Panc1 (cell line): ENCODE measurements around the gene SIRPA. TPM values are rescaled to one million over a fixed set of nuclear protein-coding genes. Genes with fewer than 3 reads are reported as not detected.

Source experiments
- ATAC-seq: fragments of 200-7000 bp; cut with Tn5 transposase; 2 replicates; pipeline ENCODE4 v1.9.1; 2020; ENCODE audit warnings: mild to moderate bottlenecking, moderate library complexity
- BruUV-seq: library from RNA; stranded (reverse); fragments of 400-500 nt; replicated peaks from 2 replicates; lab custom pipeline; 2021; lab: Mats Ljungman, UMichigan
- CTCF ChIA-PET: fragments of 300-600 bp; sonication (Branson Sonifier 250); formaldehyde crosslinking; loops from one replicate; lab custom pipeline; 2022; ENCODE audit warnings: antibody characterized with exemption; lab: Charles Lee
- POLR2A ChIA-PET: fragments of 300-600 bp; sonication (Branson Sonifier 250); formaldehyde crosslinking; loops from one replicate; lab custom pipeline; 2022; ENCODE audit warnings: antibody characterized with exemption; lab: Charles Lee
- DNase-seq: peaks from one replicate; pipeline ENCODE4 v3.0.0-alpha.2; 2010; ENCODE audit warnings: low read depth, low spot score
- H3K27ac ChIP-seq: 2 replicates; pipeline ENCODE4 v1.5.1; 2011; ENCODE audit warnings: mild to moderate bottlenecking, low read length, inconsistent platforms
- H3K27me3 ChIP-seq: fragments of 200-500 bp; sonication (Bioruptor generic); 2 replicates; pipeline ENCODE4 v1.6.0; 2014; ENCODE audit warnings: low read length, inconsistent platforms; ENCODE audit not compliant: control insufficient read depth, insufficient read depth
- H3K36me3 ChIP-seq: fragments of 200-500 bp; sonication (Bioruptor generic); 2 replicates; pipeline ENCODE4 v1.5.1; 2014; ENCODE audit warnings: inconsistent platforms, mild to moderate bottlenecking, low read length, moderate library complexity; ENCODE audit not compliant: control insufficient read depth, insufficient read depth
- H3K4me1 ChIP-seq: 2 replicates; pipeline ENCODE4 v1.5.1; 2011; ENCODE audit warnings: inconsistent platforms, mild to moderate bottlenecking, low read length, moderate library complexity; ENCODE audit not compliant: control insufficient read depth, insufficient read depth
- H3K4me3 ChIP-seq, 2 experiments: 2 replicates each; pipeline ENCODE4 v1.5.1; 2011 to 2012; ENCODE audit warnings: low read depth in 2 of 2, low read length in 2 of 2, mild to moderate bottlenecking in 2 of 2, inconsistent platforms in 1 of 2, moderate library complexity in 1 of 2
- H3K9me3 ChIP-seq: fragments of 200-500 bp; sonication (Bioruptor generic); 2 replicates; pipeline ENCODE4 v1.5.1; 2014; ENCODE audit warnings: low read depth, mild to moderate bottlenecking, inconsistent platforms, low read length, moderate library complexity; ENCODE audit not compliant: control insufficient read depth, insufficient read depth
- CTCF ChIP-seq: fragments of 450-650 bp; IDR thresholded peaks from 2 replicates; pipeline ENCODE4 v1.5.1; 2017; ENCODE audit warnings: mild to moderate bottlenecking
- POLR2AphosphoS5 ChIP-seq: IDR thresholded peaks from 2 replicates; pipeline ENCODE4 v1.6.1; 2012; ENCODE audit warnings: mild to moderate bottlenecking, low read depth, low read length, moderate library complexity
- REST ChIP-seq, 2 experiments: IDR thresholded peaks; 2 replicates each; pipeline ENCODE4 v1.6.1; 2011 to 2012; ENCODE audit warnings: low read depth in 2 of 2, control low read depth in 1 of 2, low read length in 1 of 2, mild to moderate bottlenecking in 1 of 2, moderate library complexity in 1 of 2; ENCODE audit not compliant: insufficient read depth in 1 of 2
- SIN3A ChIP-seq: IDR thresholded peaks from 2 replicates; pipeline ENCODE4 v1.6.1; 2012; ENCODE audit warnings: low read depth, mild to moderate bottlenecking, low read length, moderate library complexity, borderline replicate concordance; ENCODE audit not compliant: insufficient read depth
- TCF7L2 ChIP-seq: IDR thresholded peaks from 2 replicates; pipeline ENCODE4 v1.6.1; 2011; ENCODE audit warnings: mild to moderate bottlenecking, low read depth, low read length, inconsistent platforms
- in situ Hi-C: cut with HindIII; loops from 2 replicates; pipeline ENCODE4 v1.10.0; 2016; ENCODE audit warnings: low sequenced_read_pairs, low pct_unique_long_range_greater_than_20kb
- intact Hi-C: fragments of 100-400 bp; cut with micrococcal nuclease; formaldehyde crosslinking; loops from one replicate; pipeline ENCODE4 v1.10.0; 2022; ENCODE audit not compliant: unreplicated experiment
- total RNA-seq: library from RNA; stranded (reverse); gene quantifications from one replicate; pipeline ENCODE4 v1.2.1, GENCODE V29; 2021; ENCODE audit not compliant: unreplicated experiment

Gene SIRPA
- total RNA-seq, 1 experiment from 2014 or later: 2.4 TPM

DNA sequence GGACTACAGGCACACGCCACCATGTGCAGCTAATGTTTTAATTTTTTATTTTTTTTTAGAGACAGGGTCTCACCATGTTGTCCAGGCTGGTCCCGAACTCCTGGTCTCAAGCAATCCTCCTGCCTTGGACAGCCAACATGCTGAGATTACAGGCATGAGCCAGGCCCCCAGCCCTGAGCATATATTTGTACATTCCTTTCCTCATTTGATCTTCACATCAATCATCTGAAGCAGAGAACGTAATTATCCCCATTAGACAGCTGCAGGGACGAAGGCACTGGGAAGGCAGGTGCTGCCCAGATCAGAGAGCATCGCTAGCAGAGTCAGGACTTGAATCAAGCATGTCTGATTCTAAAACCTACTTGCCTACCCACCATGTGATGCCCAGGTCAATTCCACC is 41.0 kb upstream of the SIRPA start:
- no peak overlapping the region for H3K27ac ChIP-seq
- BruUV-seq: no TSS peak
- ChIA-PET POLR2A (no interaction called here), CTCF (no interaction called here)
- peaks cover 3% of the 10 kb centered on the region; the same call in 1 of the 2 replicates for H3K27me3 ChIP-seq
- in situ Hi-C loops (no loop called here), intact Hi-C loops (no loop called here)
- H3K36me3 ChIP-seq: no peaks in the 10 kb centered on the region
- no peak for ATAC-seq
- no peaks in the 10 kb centered on the region for H3K4me1 ChIP-seq
- no peak for DNase-seq
- no peak overlapping the region for H3K4me3 ChIP-seq
- no peaks in the 10 kb centered on the region for H3K9me3 ChIP-seq
- no peak for TF ChIP-seq POLR2AphosphoS5
- no peak for TF ChIP-seq REST (IDR thresholded peaks at IDR 0.05; ENCODE audit: insufficient read depth in 1 of 2, low read depth in 2 of 2, low read length in 1 of 2)
- no peak for TF ChIP-seq CTCF
- TF ChIP-seq SIN3A: no peak
- no peak for TF ChIP-seq TCF7L2

DNA sequence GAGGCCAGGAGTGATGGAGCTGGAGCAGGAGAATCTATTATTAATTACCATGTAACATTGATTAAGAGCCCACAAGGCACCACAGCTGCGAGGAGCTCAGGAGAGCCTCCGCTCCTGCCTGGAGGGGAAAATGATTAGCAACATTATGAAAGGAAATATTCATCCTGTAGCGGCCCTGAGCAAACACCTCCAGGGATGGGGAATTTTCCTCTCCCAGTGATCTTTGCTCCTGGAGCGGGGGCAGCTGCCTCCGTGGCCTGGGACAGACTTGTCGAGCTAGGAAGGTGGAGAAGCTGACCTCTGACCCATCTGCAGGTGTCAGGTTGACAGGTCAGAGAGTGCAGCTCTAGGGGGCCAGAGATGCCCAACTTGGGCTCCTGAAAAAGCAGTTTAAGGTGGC is 40.1 kb upstream of the SIRPA start:
- BruUV-seq: no TSS peak
- no peak for ATAC-seq
- peaks cover 3% of the 10 kb centered on the region; the same call in 1 of the 2 replicates for H3K27me3 ChIP-seq
- ChIA-PET CTCF (no interaction called here), POLR2A (no interaction called here)
- in situ Hi-C loops: no loop called here
- no peak overlapping the region for H3K4me3 ChIP-seq
- intact Hi-C loops: no loop called here
- TF ChIP-seq CTCF (no peak), TCF7L2 (no peak), REST (IDR thresholded peaks at IDR 0.05; ENCODE audit: insufficient read depth in 1 of 2, low read depth in 2 of 2, low read length in 1 of 2) (no peak), POLR2AphosphoS5 (no peak), SIN3A (no peak)
- no peaks in the 10 kb centered on the region for H3K36me3 ChIP-seq
- no peaks in the 10 kb centered on the region for H3K4me1 ChIP-seq
- H3K9me3 ChIP-seq: no peaks in the 10 kb centered on the region
- no peak for DNase-seq
- no peak overlapping the region for H3K27ac ChIP-seq
